Kidney epithelial cell (primary cell): Measurements from ENCODE around the gene MIDN. TPM values are rescaled to one million over a fixed set of nuclear protein-coding genes. Genes with fewer than 3 reads are reported as not detected.

ENCODE experiments used
- DNase-seq: peaks from one replicate; pipeline ENCODE4 v3.0.0-alpha.2; 2010; ENCODE audit warnings: low read depth
- H3K27me3 ChIP-seq: 2 replicates; pipeline ENCODE4 v1.6.0; 2011; ENCODE audit warnings: low read length; ENCODE audit not compliant: control insufficient read depth, insufficient read depth
- H3K36me3 ChIP-seq: 2 replicates; pipeline ENCODE4 v1.5.1; 2011; ENCODE audit warnings: low read length; ENCODE audit not compliant: control insufficient read depth, insufficient read depth
- H3K4me3 ChIP-seq: 2 replicates; pipeline ENCODE4 v1.5.1; 2011; ENCODE audit warnings: low read depth, mild to moderate bottlenecking, control low read depth, low read length
- CTCF ChIP-seq: IDR thresholded peaks from 2 replicates; pipeline ENCODE4 v1.5.1; 2011; ENCODE audit warnings: mild to moderate bottlenecking, moderate library complexity, low read length, control low read depth, inconsistent platforms; ENCODE audit not compliant: insufficient read depth, poor library complexity, severe bottlenecking
- total RNA-seq: library from RNA; depleted of rRNA; stranded (reverse); fragments of >200 nt; gene quantifications from 2 replicates; pipeline ENCODE4 v1.2.3, GENCODE V29; 2015

MIDN gene
- total RNA-seq, 1 donor from 2014 or later, result 69.4 TPM

GRCh38 chr19:1214299-1214861, 34.0 kb upstream of the MIDN start:
- no peaks in the 10 kb centered on the region for H3K36me3 ChIP-seq
- no peak overlapping the region for H3K4me3 ChIP-seq
- TF ChIP-seq CTCF, result no peak

DNA sequence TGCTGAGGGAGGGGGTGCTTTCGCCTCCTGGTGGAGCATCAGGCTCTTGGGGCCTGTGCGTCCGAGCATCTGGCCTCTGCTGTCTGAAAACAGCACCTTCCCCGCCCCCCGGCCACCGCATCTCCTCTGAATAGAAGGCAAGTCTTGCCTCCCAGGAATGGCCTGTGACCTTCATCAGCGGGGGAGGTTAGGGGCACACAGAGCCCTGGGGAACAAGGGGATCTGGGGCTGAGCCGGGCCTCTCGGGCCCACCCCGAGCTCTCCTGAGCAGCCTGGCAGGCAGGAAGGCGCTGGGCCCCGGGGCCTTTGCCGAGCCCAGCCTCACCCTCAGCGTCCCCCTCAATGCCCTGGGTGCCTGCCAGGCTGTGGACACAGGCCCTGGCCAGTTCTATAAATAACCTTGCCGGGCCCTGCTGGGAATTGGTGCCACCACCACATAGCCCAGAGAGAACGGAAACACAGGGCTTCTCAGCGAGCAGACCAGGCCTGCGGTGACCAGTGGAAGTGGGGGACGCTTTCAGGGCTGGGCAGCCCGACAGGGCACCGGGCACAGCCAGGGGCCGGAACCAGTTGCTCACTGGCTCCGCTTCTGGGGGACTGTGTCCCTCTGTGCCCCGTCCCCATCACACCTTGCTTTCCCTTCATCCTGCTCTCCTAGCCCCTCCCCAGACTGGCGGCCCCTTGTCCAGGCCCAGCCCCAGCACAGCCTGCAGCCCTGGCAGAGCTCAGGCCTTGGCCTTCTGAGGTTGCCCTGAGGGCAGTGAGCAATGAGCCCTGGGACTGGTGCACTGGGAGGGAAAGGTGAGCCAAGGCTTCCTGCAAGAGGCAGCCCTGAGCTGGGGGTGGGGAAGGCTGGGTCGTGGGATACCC, 33.3 kb upstream of the MIDN start:
- Histone ChIP-seq H3K36me3 (no peaks in the 10 kb centered on the region), H3K4me3 (no peak overlapping the region), H3K27me3 (no peaks in the 10 kb centered on the region)
- no peak for TF ChIP-seq CTCF
- no peak for DNase-seq

More at GRCh38 chr19:1214299-1214861, 34.0 kb upstream of the MIDN start:
- H3K27me3 ChIP-seq, result no peaks in the 10 kb centered on the region
- DNase-seq, result no peak

DNA sequence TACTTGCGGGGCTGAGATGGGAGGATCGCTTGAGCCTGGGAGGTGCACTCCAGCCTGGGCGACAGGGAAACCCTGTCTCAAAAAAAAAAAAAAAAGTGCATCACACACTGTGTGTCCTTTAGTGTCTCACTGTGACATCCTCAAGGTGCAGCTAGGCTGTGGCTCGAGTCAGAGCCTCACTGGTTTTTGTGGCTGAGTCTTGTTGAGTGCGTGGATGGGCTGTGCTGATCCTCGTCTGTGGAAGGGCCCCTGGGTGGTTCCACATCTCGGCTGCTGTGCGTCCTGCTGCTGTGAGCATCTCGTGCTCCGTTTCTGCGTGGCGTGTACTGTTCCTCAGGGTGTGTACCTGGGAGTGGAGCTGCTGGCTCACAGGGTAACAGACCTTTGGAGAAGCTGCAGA, 31.6 kb upstream of the MIDN start:
- TF ChIP-seq CTCF, result no peak
- no peak overlapping the region for H3K4me3 ChIP-seq
- H3K27me3 ChIP-seq, result no peaks in the 10 kb centered on the region
- no peaks in the 10 kb centered on the region for H3K36me3 ChIP-seq
- DNase-seq, result no peak

GRCh38 chr19:1217366-1217765, 31.0 kb upstream of the MIDN start:
- Histone ChIP-seq H3K27me3 (no peaks in the 10 kb centered on the region), H3K36me3 (no peaks in the 10 kb centered on the region), H3K4me3 (no peak overlapping the region)
- no peak for DNase-seq
- TF ChIP-seq CTCF, result no peak

DNA sequence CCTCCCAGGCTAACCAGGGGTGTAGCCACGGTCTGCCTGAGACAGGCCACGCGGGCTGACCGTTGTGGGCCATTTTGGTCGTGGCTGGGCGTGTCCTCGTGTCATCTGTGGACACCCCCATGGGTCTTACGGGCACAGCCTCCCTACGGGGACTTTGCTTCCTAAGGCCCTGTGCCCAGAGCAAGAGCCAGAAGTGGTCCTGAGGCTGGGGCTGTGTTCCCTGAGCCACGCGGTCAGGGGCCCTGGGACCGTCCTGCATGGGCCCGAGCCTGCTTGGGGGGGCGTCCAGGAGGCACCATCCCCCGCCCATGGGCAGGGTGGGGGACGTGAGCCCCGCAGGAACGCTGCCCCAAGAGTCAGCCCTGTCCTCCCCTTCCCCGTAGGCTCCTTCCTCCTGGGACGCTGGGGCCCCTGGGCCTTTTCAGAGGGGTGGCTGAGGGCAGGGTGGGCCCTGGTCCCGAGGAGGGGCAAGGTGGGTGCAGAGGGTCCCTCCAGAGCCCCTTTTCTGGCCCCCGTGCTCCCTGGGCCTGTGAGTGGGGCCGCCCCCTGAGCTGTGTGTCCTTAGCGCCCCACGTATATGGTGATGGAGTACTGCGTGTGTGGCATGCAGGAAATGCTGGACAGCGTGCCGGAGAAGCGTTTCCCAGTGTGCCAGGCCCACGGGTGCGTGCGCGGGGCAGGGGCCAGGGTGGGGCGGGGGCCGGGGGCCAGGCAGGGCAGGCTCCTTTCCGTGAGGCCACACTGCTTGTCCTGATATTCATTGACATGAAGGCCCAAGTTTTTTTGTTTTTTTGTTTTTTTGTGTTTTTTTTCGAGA, 29.4 kb upstream of the MIDN start:
- TF ChIP-seq CTCF, result no peak
- Histone ChIP-seq H3K4me3 (no peak overlapping the region), H3K27me3 (no peaks in the 10 kb centered on the region), H3K36me3 (no peaks in the 10 kb centered on the region)
- no peak for DNase-seq
